ENCODE data around the gene DUS3L.
A peak's percentile ranks its signal among the peaks of the same experiment; 100 is the strongest.

The DUS3L gene

DNA sequence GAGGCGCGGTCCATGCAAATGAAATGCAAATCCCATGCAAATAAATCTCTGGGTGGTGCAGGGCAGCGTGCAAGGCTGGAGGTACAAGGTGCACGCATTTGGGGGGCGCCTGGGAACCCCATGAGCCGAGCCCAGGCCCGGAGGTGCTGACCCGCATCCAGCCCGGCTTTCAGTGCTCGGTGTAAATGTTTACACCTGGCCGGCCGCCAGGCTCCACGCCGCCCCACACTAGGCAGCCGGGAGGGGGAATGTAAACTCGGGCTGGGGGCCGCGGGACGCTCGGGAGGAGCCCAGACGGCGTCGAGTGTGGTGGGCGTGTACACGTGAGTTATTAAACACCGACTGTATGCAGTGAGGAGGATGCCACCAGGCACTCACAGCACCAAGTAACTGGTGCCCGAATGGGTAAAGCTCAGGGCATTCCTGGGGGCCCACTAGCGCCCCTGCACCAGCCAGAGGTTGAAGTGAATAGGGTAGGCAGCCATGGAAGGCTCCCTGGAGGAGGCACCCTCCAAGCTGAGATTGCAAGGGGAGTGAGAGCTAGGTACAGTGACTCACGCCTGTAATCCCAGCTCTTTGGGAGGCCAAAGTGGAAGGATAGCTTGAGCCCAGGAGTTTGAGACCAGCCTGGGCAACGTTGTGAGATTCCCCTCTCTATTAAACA, 31.4 kb upstream of the DUS3L start:
- DNase-seq: no peak

DNA sequence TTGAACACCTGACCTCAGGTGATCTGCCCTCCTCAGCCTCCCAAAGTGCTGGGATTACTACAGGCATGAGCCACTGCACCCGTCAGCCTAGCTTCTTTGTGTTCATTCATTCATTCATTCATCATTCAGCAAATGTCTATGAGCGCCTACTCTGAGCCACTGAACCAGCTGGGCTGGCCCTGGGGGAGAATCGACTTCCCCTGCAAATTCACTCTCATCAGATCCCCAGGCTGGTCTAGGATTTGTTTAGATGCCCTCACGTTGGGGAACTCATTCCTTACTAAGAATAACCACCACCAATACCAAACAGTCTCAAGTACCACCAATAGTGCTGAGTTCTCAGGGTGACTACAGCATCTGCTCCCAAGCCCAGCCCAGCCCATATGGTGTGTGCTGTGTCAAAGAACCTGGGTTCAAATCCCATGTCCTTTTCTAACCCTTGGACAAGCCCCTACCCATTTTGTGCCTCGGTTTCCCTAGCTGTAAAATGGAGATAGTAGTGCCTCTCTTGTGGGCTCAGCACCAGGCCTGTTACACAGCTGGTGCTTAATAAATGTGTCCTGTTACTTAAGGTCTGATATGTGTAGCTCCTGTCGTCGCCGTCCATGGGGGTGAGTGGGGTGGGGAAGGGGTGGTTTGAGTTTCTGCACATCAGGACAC, 30.7 kb upstream of the DUS3L start:
- no peak for DNase-seq

DNA sequence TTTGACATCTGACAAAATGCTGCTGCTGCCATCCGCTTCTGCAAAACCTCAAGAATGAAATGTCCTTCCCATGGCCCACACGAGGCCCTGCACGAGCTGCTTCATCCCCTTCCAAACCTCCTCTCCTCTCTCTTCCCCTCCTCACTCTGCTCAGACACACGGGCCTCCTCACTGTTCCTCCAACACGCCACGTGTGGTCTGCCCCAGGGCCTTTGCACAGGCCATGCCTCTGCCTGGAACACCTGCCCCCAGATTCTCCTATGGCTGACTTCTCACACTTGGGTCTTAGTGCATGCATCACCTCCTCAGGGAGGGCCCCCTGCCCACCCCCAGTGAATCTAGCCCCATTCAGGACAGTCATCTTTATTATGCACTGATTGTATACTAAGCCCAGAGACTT, 29.8 kb upstream of the DUS3L start:
- DNase-seq: no peak

DNA sequence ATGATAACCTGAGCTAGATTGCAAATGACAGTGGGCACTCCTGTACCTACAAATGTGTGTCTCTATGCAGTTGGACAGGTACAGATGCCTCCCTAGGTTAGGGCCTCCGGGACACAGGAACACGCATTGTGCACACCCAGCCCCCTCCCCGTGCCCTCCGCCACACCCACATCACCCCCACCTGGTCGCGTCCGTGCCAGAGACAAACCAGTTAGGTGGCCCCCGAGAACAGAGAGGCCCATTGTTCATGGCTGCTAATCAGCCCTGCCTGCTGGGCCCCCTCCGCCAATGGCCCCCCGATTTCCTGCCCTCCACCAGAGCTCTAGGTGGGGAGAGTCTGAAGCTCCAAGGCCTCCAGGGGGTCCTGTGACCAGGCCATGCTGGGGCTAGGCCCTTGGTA, 27.6 kb upstream of the DUS3L start:
- no peak for DNase-seq

DNA sequence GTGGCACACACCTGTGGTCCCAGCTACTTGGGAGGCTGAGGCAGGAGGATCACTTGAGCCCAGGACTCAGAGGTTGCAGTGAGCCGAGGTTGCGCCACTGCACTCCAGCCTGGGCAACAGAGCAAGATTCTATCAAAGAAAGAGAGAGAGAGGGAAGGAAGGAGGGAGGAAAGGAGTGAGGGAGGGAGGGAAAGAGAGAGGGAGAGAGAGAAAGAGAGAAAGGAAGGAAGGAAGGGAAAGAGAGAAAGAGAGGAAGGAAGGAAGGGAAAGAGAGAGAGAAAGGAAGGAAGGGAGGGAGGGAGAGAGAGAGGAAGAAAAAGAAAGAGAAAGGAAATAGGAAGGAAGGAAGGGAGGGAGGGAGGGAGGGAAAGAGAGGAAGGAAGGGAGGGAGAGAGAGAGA, 26.3 kb upstream of the DUS3L start:
- DNase-seq: no peak

DNA sequence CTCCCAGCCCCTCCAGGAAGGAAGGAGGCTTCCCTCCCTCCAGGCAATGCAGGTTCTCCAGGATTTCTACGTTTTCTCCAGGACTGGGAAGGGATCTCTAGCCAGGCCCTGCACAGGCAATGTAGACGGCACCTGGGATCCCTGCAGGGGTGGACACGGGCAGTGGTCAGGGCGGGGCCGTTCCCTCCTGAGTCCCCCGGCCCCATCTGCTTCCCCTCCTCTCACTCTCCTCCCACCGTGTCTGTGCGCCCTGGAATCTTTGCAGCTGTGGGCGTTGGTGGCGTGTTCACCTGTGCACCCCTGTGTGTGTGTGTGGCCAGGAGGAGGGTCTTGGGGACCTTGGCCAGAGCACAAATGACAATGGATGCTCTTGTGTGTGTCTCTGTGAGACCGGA, 23.9 kb upstream of the DUS3L start:
- DNase-seq: no peak

DNA sequence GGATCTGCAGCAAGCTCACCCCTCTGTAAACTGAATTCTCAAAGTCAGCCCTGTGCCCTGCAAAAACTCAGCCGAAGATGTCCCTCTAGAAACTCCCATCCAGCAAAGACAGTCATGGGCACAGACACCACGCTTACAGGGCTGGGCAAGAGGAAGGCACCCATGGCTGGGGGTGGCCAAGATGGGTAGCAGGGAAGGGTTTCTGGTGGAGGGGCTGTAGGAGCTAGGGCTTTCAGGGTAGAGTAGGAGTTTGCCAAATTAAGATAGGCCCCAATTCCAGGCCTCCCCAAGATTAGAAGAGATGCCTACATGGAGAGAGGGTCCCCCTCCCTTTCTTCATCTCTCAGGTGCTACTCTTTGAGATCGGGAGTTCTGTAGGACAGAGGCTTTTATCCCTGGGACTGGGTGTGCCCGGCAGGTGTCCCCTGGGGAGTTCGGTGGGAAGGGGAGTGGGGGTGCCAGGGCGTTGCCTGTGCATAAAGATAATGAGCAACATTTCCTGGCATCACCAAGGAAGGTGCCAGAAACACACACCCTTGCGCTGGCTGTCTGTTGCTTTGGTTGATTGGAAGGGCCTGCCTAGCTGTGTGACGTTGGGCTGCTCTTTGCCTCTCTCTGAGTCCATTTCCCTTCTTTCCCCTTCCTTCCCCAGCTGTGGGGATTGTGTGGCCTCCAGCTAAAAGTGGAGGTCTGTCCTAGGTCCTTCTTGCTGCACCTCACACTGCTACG, 23.3 kb upstream of the DUS3L start:
- DNase-seq: no peak

DNA sequence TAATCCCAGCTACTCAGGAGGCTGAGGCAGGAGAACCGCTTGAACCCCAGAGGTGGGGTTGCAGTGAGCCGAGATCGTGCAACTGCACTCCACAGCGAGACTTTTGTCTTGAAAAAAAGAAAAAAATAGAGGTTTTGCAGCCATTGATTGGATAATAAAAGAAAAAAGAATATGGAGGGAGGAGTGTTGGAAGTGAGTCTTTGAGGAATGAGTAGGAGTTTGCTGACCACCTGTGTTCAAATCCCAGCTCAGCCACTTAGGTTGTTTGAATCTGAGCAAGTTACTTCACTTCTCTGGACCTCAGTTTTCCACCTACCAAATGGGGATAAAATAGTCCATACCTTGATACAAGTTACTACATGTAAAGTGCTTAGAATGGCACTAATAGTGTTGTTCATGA, 20.2 kb upstream of the DUS3L start:
- DNase-seq: no peak

DNA sequence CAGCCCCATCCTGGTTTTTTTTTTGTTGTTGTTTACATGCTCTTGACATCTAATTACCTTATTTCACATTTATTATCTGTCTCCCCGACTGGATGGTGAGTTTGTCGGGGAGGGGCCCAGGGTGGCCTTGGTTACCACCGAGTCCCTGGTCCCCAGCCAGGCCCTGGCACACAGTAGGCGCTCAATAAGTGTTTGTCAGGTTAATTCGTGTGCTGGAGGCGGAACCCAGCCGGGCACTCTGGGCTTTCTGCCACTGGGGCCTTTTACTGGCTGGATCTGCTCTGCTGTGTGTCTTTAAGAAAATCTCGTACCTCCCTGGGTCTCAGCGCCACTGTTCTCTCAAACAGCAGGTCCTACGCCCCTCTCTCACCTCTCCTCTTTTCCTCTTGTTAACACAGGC, 18.5 kb upstream of the DUS3L start:
- no peak for DNase-seq

DNA sequence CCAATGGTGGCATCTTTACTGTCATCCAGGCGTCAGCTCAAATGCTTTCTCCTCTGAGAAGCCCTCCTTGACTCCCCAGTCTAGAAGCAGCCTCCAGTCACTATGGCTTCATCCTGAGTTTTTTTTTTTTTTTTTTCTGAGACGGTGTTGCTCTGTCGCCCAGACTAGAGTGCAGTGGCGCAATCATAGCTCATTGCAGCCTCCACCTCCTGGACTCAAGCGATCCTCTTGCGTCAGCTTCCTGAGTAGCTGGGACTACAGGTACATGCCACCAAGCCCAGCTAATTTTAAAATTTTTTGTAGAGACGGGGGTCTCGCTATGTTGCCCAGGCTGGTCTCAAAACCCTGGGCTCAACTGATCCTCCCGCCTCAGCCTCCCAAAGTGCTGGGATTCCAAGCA, 18.1 kb upstream of the DUS3L start:
- DNase-seq: no peak

DNA sequence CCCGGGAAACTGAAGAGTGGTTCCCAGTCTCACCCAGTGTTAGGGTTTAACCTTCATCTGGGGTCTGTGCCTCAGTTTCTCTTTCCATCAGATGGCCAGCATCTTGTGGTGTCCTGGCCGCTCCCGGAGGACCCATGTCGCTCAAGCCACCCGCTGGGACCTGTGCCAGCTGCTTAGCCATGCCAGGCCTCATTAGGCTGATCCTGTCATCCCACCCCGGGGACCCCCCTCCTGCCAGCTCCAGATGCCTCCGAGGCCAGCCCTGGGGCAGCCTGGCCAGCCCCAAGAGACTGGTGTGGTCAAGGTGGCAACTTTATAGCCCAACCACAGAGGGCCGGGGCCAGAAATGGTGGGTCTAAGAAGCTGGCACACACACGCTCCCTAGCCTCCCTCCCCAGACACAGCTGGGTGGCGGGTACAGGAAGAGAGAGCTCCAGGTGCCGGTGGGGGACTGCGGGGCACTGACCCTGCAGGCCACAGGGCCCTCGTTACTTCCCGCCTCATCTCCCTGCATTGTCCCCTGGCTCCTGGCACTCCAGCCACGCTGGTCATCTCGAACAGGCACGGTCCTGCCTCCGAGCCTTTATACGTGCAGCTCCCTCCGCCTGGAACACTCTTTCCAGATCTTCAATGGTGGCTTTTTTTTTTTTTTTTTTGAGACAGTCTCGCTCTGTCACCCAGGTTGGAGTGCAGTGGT, 17.3 kb upstream of the DUS3L start:
- no peak for DNase-seq

DNA sequence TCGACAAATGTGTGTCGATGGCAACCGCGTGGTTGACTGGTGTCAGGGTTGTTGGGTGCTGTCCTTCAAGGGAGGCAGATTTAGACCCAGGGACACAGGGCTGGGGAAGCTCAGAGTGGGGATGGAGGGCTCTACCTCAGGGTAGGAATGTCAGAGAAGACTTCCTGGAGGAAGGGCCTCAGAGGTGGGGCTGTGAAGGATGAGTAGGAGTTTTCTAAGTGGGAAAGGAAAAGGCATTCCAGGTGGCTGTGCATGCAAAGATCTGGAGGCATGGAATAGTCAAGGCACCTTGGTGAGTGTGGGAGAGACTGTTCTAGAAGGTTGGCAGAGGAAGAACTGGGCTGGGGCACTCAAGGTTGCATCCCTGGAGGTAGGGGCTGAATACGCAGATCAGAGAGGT, 15.9 kb upstream of the DUS3L start:
- DNase-seq: no peak

DNA sequence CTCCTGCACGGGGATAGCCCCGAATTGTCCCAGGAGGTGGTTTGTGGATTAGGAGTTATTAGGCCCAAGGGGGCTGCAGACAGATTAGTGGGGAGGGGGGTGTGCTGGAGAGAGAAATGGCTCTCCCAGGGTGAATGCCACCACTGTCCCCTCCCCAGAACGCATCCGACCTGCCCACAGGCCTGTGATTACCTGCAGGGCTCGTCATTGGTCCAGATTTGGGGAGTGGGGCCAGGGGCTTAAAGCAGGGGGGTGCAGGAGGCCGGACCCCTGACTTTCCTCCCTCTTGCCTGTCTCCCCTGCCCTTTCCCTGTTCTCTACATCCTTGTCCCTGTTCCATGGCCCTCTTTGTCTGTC, 15.1 kb upstream of the DUS3L start:
- no peak for DNase-seq

DNA sequence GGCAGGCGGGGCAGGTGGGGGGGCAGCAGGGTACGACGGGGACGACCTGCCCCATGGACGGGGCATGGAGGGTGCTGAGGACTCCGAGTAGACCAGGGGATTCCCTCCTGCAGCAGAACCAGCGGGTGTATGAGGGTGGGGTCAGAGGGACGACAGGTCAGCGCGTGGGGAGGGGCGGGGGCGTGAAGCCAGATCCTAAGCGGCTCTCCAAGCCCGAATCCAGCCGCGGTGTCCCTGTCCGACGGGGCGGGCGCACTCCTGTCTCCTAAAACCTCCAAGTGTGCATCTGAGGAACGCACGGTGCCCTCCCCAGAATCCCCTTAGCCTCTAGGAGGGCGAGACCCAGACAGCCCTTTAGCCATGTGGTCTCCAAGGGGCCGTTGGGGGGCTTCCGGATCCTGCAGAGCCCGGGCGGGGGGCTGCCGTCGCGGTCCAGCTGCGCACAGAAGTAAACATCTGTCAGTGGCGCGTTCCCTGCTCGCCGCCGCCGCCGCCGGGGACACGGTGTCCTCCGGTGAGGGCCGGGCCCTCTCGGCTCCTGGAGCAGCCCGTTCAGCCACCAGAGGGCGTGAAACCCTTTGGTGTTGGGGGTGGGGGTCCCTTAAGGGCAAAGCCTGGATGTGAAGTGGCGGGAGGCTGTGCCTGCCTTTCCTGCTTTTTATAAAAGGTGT, 14.6 kb upstream of the DUS3L start:
- peak in 4 of 5 experiments; percentile 29 to 57 (median 46) for DNase-seq

DNA sequence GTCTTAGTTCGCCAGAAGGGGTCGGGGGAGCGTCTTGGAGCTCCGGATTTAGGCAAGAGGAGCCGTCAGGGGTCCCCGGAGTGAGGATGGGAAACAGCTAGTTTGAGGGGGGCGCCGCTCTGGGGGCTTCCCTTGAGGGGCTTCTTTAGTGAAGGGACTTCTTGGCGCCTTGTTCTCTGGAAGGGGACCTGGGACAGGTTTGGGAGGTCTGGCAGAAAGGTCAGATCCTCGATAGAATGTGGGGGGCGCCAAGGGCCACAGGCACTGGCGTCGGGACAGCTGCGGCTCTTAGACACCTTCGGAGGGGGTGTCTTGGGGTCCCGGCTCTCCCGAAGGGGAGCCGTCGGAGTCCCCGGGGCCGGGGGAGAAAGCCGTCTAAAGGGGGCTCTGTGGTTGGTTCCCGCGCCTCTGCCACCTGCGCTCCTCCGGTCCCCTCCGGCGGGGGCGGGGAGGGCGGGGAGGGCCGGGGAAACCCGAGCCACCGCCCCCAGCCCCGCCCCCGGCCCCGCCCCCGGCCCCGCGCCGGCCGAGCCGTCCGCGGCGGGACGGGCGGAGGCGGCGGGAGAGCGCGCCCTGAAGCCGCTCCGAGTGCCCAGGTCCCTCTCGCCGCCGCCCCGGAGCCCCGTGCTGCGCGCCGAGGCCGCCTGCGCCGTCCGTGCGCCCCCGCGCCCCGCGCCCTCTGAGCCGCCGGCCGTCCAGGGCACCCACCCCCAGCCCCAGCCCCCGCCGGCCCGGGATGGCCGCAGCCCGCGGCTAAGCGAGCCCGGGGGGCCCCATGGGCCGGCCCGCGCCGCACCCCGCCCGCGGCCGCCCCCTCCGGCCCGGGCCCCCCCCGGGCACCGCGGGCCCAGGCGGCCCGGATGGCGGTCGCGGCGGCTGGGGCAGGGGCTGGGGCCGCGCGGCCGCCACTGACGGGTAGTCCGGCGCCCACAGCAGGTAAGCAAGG, 13.8 kb upstream of the DUS3L start, which contains the start of gene NRTN:
TSS of gene NRTN (plus strand) at position 552 of the 946 bp plus-strand sequence. CDS start 19,099 bp downstream, outside the sequence.
- peak in 3 of 5 experiments; percentile 34 to 51 (median 45) for DNase-seq

DNA sequence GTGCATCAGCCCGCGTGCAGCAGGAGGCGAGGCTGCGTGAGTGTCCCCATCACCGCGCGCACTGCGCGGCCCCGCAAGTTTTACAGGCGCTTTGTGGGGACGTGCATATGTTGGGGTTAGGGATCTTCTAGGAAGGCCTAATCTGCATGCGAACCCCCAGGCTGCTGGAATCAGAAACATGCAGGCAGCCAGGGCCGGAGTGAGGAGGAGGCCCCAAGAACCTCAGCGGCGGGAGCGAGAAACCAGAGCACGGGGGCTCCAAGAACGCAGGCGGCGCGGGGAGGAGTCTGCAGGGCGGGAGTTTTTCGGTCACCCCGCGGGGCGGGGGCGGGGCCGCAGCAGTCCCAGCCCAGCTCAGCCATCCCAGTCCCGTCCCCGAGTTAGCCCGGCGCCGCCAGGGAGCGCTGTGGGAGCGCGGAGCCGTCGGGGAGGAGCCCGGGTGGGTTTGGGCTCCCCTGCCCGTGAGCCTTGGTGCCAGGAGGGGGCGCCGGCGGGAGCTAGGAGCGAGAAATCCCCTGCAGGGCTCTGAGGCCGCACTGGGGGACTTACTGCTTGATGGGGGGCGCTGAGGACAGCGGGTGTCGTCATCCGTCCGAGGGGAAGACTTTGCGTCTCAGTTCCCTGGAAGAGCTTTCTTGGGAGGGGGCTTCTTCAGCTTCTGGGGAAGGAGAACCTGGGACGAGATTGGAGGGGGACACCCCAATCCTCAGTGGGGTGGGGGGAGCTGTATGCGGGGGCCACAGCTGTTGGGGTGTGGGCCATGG, 13.0 kb upstream of the DUS3L start:
- peak; percentile 83 to 91 (median 88) for DNase-seq

DNA sequence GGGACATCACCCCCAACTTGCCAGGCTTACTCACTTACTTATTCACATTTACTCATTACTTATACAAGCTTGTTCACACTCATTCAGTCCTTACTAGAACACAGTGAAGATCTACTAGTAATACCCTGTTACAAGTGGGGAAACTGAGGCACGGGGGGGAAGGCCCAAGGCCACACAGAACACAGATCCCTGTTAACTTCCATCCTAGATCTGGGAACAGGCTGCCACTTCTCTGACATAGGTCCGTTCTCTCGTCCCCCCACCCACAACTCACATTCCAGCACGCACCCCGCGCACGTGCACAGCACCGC, 12.4 kb upstream of the DUS3L start:
- DNase-seq: no peak

DNA sequence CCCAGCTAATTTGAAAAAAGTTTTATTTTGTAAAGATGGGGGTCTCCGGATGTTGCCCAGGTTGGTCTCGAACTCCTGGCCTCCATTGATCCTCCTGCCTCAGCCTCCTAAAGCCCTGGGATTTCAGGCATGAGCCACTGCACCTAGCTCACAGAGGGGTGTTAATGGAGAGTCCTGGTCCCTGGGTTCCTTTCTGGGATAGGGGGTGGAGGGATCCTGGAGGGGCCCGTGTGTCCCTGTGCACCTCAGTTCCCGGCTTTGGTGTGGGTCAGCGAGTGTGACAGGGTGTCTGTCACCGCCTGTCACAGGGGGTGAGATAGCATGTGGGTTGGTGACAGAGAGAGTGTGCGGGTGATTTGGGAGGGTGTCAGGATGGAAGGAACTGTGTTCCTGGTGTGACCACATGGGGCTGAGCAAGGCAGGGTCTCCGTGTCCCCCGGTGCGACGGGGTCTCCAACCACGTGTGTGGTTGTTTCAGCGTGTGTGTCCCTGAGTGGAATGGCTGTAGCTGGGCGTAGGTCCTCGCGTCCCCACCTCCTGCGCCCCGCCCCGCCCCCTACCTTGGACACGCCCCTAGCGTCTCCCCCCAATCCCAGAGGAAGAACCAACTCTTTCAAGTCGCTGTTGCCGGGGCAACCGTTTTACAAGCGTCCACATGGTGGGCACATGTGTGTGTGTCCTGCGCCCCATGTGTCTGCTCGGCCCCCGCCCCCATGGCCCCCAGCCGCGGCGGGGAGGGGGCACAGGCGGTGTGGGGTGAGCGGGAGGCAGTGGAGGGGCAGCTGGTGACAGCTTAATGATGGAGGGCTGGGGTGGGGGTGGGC, 11.0 kb upstream of the DUS3L start:
- no peak for DNase-seq

DNA sequence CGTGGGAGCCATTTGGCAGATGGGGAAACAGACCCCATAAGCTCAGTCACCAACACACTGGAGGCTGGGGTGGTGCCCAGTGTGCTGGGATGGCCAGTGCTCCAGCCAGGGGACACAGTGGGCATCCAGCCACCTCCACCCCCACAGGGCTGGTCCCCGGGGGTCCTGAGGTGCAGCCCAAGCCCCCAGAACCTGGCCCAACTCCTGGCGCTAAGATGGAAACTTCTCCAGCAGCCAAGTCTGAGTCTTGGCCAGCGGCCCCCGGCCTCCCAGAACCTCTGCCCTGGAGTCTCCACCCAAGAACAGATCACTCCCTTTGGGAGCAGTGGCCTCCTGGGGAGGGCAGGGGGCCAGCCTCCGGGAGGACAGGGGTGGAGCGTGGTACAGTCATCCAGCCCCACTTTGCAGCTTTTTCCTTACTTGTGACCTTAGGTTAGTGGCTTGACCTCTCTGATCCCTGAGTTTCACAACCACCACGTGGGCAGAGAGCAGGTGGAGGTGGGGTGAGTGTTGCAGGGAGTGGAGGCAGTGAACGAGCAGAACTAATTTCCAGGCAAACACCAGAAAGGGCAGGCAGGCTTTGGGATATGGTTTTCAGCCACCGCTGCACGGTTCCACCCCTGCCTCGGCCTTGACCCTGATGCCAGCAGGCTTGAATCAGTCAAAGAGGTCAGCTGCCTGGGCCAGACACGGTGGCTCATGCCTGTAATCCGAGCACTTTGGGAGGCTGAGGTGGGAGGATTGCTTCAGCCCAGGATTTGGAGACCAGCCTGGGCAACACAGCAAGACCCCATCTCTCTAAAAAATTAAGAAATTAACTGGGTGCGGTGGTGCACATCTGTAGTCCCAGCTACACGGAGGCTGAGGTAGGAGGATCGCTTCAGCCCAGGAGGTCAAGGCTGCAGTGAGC, 9.7 kb upstream of the DUS3L start:
- DNase-seq: no peak

Measured in T-helper 2 cell (primary cell).